ENCODE data around the gene BLCAP.
"Not testable (repeated sequence)": the region's sequence is repeated elsewhere in the genome, so short reads cannot be mapped to it uniquely, and the experiment has no call there.

The BLCAP gene

DNA sequence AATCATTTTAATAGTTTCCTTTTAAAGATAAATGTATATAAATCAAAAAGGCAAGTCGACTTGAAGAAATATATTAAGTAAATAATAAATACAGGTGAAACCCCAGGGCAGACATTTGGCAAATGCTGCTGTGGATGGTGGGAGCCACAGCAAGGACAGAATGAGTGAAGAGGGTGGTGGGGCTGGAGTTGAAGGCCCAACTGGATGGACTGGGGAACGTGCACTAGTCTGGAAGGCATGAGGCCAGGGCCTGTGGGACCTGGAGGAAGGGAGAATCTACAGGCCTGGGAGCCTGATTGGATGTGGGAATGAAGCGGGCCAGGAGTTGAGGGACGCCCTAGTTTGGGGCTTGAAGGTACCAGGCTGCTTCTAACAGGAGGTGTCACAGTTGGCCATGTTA is 30.6 kb upstream of the BLCAP start:
- DNase-seq (ENCODE audit: extremely low read depth in 1 of 2, low read depth in 1 of 2) = no peak

DNA sequence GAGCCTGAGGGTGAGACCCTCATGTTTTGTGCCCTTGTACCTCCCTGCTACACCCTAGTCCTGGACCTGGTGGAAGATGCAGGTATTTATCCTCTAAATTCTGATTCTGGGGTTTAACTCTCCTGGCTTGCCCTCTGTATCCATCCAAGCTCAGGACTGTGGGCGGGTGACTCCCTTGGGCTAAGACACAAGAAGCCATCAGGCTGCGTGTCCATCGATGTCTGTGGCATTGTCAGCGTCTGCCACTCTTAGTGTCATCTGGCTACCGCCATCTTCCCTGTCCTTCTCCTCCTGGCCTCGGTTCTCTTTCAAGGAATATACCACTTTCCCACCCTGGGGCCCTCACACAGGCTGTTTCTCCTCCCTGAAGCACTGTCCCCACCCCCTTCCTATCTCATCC is 28.9 kb upstream of the BLCAP start:
- no peak for DNase-seq (ENCODE audit: extremely low read depth in 1 of 2, low read depth in 1 of 2)

DNA sequence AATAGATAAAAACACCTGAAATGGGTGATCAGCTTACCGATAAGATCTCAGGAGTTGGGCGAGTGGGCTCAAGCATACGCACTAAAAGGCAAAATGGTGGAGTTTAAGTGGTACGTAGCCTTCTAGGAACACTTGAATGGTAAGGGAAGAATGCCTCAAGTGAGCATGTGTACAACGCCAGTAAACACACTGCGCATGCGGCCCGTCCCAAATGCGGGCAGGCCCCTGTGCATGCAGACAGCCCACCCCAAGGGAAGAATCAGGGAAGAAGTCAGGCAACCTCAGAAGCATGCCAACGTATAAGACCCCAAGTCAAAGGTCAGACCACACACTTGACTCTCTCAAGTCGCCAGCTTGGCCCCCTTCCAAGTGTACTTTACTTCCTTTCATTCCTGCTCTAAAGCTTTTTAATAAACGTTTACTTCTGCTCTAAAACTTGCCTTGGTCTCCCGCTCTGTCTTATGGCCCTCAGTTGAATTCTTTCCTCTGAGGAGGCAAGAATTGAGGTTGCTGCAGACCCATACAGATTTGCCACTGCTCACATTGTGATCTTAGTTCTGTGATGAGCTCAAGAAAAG is 27.1 kb upstream of the BLCAP start:
- not testable (repeated sequence) for DNase-seq (ENCODE audit: extremely low read depth in 1 of 2, low read depth in 1 of 2)

DNA sequence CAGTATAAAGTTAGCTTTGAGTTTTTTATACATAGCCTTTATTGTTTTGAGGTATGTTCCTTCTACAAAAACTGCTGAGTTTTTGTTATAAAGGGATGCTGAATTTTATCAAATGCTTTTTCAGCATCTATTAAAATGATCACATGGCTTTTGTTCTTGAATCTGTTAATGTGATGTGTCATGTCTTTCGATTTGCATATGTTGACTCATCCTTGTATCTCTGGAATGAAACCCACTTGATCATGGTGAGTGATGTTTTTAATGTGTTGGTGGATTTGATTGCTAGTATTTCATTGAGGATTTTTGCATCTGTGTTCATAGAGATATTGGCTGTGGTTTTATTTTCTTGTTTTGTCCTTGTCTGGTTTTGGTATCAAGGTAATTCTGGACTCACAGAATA is 24.7 kb upstream of the BLCAP start:
- DNase-seq (ENCODE audit: extremely low read depth in 1 of 2, low read depth in 1 of 2) = no peak

DNA sequence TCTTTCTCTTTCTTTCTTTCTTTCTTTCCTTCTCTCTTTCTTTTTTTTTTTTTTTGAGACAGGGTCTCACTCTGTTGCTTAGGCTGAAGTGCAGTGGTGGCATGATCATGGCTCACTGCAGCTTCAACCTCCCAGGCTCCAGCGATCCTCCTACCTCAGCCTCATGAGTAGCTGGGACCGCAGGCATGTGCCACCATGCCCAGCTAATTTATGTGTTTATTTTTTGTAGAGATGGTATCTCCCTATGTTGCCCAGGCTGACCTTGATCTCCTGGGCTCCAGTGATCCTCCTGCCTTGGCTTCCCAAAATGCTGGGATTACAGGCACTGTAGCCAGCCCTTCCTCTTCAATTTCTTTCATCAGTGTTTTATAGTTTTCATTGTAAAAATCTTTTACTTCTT is 24.0 kb upstream of the BLCAP start:
- not testable (repeated sequence) for DNase-seq (ENCODE audit: extremely low read depth in 1 of 2, low read depth in 1 of 2)

DNA sequence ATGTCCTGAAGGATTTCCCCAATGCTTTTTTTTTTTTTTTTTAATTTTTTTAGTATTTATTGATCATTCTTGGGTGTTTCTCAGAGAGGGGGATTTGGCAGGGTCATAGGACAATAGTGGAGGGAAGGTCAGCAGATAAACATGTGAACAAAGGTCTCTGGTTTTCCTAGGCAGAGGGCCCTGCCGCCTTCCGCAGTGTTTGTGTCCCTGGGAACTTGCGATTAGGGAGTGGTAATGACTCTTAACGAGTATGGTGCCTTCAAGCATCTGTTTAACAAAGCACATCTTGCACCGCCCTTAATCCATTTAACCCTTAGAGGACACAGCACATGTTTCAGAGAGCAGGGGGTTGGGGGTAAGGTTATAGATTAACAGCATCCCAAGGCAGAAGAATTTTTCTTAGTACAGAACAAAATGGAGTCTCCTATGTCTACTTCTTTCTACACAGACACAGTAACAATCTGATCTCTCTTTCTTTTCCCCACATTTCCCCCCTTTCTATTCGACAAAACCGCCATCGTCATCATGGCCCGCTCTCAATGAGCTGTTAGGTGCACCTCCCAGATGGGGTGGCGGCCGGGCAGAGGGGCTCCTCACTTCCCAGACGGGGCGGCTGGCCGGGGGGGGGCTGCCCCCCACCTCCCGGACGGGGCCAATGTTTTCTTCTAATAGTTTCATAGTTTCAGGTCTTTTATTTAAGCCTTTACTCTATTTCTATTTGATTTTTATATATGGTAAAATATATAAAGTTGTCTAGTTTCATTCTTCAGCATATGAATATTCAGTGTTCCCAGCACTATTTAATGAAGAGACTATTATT is 22.6 kb upstream of the BLCAP start:
- not testable (repeated sequence) for DNase-seq (ENCODE audit: extremely low read depth in 1 of 2, low read depth in 1 of 2)

DNA sequence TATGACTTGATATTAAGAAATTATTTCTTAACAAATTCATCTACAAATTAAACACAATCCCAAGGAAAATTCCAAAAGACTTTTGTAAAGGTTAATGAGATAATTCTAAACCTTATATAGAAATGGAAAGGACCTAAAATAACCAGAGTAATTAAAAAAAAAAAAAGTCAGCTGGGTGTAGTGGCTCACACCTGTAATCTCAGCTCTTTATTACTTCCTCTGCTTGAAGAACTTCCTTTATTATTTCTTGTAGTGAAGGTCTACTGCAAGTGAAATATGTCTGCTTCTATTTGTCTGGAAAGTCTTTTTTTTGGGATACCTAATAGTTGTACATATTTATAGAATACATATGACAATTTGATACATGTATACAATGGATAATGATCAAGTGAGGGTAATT is 20.2 kb upstream of the BLCAP start:
- no peak for DNase-seq (ENCODE audit: extremely low read depth in 1 of 2, low read depth in 1 of 2)

DNA sequence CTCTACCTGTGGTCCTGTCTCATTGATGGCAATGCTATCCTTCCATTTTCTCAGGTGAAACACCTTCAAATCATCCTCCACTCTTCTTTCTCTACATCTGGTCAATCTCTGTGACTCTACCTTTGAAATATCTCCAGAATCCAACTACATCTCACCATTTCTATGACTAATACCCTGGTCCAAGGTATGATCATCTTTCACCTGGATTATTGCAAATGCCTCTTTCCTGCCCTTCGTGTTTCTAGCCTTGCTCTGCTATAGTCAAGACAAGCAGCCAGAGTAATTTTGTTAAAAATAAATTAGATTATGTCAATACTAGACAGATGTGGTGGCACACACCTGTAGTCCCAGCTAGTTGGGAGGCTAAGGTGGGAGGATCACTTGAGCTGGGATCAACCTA is 17.8 kb upstream of the BLCAP start:
- DNase-seq (ENCODE audit: extremely low read depth in 1 of 2, low read depth in 1 of 2) = no peak

DNA sequence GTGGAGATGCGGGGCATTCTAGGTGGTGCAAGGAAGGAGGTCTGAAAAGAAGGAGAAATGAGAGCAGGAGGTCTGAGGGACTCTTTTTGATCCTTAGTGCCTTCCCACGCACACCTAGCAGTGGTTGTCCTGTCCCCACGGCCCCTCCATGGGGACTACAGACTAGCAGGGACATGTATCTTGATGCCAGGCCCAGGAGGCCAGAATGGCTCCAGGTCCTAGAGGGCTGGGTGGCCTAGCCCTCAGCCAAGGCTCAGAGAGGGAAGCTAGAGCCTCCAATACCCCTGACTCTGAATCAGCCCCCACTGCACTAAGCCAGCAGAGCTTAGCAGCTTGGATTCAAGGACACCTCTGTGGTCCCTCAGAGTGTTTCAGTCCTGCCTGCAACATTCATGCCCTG is 16.7 kb upstream of the BLCAP start:
- DNase-seq (ENCODE audit: extremely low read depth in 1 of 2, low read depth in 1 of 2) = no peak

DNA sequence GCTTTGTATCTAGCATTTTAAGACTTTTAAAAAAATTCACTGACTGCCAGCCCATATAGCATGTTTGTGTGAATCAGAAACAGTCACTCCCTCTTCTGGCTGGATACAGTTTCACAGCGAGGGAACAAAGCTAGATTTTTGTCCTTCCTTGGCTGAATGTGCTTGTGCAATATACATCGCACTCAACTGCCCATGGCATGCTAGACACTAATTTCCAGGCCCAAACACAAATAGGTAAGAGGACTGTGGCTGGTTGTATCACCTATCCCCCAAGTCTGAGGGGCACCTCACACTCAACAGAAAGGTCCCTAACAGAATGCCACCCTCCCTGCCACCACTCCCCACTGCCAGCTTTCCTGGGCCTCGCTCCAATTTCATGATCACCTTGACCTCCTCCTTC is 16.2 kb upstream of the BLCAP start:
- no peak for DNase-seq (ENCODE audit: extremely low read depth in 1 of 2, low read depth in 1 of 2)

DNA sequence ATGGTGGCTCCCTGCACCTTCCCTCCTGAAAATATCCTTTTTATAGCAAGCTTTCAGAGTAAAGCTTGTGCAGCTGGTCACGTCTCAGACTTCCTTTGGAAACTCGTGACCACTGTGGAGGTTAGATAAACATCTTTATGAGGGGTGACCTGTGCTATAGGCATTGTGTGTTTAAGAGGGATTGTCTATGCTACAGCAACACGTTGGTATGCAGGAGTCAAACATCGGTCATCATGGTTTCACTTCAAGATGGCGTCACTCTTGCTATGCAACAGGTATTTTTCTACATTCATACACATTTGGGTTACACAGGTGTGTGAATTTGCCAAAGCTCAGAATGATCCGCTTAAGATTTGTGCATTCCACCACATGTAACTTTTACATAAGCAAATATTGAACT is 14.6 kb upstream of the BLCAP start:
- no peak for DNase-seq (ENCODE audit: extremely low read depth in 1 of 2, low read depth in 1 of 2)

DNA sequence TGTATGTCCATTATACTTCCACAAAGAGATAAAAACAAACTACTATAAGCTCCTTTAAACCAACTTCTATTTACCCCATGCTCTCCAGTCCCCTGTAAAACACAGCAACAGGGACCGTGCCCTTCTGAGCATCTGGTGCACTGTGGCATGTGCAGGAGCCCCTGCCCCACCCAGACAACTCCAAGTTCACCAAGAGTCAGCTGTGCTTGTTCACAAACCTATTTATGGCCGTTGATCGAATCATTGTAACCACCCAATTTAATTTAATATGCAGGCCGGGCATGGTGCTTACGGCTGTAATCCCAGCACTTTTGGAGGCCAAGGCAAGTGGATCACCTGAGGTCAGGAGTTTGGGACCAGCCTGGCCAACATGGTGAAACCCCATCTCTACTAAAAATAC is 13.7 kb upstream of the BLCAP start:
- DNase-seq (ENCODE audit: extremely low read depth in 1 of 2, low read depth in 1 of 2) = no peak

DNA sequence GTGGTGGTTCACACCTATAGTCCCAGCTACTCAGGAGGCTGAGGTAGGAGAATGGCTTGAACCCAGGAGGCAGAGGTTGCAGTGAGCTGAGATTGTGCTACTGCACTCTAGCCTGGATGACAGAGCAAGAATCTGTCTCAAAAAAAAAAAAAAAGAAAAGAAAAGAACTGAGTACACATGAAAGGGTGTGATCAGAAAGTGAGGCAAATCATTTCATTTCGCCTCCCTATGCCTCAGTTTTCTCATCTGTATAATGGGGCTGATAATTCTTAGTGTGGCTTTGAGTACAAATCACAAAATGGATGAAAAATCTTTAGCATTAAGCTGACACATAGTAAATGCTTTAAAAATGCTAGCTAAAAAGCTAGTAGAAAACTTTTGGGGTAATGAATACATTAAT is 13.2 kb upstream of the BLCAP start:
- DNase-seq (ENCODE audit: extremely low read depth in 1 of 2, low read depth in 1 of 2) = not testable (repeated sequence)

DNA sequence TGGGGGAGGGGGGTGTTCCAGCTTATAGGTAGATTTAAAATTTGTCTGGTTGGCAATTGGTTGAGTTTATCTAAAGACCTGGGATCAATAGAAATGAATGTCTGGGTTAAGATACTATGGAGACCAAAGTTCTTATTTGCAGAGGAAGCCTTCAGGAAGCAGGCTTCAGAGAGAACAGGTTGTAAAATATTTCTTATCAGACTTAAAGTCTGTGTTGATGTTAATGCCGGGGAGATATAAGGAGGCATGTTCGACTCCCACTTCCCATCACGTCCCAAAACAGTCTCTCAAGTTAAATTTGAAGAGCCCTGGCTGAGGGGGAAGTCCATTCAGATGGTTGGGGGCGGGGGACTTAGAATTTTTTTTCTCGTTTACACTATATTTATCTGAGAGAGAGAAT is 12.3 kb upstream of the BLCAP start:
- DNase-seq (ENCODE audit: extremely low read depth in 1 of 2, low read depth in 1 of 2) = no peak

DNA sequence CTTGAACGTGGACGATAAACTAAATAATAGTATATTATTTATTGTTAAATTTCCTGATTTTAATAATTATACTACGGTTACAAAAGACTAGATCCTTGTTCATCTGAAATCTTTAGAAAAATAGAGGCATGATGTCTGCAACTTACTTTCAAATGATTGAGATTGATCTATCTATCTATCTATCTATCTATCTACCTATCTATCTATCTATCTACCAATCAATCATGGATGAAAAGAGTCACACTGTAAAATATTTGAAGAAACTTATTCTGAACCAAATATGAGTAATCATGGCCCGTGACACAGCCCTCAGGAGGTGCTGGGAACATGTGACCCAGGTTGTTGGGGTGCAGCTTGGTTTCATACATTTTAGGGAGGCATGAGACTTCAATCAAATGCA is 11.7 kb upstream of the BLCAP start:
- DNase-seq (ENCODE audit: extremely low read depth in 1 of 2, low read depth in 1 of 2) = no peak

DNA sequence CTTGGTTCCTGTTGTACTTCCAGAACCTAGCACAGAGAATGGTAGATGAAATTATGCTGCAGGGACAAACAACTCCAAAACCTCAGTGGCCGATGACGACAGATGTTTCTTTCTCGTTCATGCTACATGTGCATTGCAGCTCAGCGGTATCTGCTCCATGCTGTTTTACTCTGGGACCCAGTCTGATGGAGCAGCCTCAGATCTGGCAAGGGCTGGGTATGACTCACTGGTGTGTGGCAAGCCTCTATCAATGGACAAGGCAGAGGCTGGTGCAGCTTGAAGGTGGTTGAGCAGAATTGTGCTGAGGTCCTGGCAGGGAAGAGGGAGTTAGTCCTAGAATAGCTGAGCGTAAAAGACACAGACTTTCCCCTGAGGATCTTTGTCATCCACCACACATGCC is 10.3 kb upstream of the BLCAP start:
- DNase-seq (ENCODE audit: extremely low read depth in 1 of 2, low read depth in 1 of 2) = no peak

DNA sequence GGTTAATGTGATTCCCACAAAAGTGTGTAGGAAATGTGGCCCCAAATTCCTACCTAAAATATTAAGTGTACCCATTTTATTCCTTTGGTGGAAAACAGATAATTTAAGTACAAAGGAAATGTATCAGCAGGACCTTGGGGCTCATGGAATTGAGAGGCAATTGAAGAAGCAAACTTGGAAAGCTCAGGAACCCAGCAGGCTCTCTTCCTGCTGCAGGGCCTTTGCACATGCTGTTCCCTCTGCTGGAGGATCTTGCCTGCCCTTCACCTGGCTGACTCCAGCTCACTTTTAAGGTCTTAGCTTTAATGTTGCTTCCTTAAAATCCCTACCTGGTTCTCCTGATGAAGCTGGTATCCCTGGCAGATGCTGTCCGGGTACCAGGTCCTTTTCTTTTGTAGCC is 9.8 kb upstream of the BLCAP start:
- DNase-seq (ENCODE audit: extremely low read depth in 1 of 2, low read depth in 1 of 2) = no peak

DNA sequence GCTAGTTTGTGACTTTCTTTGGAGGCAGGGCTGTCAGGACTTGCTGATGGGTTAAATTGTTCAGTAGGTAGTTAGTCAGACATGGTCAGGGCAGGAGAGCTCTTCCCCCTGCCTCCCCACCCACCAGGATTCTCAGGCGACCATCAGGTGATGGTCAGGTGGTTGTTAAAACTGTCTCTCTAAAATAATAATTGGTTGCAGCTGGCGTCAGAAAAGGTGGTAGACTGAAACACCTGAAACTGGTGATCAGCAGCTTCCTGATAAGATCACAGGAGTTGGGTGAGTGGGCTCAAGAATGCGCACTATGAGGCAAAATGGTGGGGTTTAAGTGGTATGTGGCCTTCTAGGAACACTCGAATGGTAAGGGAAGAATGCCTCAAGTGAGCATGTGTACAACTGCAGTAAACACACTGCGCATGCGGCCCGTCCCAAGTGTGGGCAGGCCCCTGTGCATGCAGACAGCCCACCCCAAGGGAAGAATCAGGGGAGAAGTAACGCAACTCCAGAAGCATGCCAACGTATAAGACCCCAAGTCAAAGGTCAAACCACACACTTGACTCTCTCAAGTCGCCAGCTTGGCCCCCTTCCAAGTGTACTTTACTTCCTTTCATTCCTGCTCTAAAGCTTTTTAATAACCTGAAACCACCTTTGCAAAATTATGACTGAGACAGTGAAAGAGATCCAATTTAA is 7.9 kb upstream of the BLCAP start:
- DNase-seq (ENCODE audit: extremely low read depth in 1 of 2, low read depth in 1 of 2) = no peak

DNA sequence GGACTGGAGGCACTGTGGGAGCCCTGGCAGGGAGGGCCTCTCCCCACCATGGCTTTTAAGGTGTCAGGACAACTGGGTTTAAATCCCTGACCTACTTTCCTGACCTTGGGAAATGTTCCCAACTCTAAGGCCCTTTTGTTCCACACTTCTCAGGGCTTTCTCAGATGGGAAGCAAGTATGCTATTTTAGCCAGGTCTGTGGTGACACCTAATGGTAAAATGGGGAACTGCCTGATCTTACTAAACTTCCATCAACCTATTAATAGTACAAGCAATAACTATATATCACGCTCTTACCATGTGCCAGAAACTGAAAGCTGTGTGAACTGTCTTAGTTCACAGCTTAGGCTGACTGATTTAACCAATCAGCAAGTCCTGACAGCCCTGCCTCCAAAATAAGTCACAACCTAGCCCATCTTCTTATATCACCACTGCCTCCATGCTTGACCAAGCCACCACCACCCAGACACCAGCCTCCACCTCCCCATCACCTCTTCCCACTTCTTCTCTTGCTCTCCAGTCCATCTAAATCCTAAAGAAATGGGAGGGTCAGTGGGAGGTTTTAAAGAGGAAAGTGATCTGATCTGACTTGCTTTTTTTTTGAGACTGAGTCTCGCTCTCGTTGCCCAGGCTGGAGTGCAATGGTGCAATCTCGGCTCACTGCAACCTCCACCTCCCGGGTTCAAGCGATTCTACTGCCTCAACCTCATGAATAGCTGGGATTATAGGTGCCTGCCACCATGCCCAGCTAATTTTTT is 6.9 kb upstream of the BLCAP start:
- no peak for DNase-seq (ENCODE audit: extremely low read depth in 1 of 2, low read depth in 1 of 2)

DNA sequence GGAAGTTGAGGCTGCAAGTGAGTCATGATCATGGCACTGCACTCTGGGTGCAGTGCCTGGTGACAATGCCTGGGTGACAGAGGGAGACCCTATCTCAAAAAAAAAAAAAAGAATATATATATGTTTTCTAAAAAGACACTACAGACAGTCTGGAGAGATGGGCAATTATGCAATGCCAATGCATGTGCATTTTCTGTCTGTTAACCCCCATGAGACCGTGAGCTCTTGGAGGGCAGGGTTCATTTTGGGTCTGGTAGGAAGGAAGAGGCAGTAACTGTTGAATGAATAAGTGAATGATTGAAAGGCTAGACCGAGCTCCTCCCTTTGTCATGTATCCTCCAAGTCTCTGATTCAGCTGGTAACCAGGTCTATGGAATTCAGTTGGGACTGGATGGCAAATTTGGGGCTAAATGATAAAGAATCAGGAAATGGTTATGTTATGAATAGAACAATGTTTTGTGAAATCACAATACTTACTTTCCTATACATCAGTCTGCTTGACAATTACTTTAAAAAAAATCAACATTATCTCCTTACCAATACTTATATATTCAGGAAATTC is 5.6 kb upstream of the BLCAP start:
- DNase-seq (ENCODE audit: extremely low read depth in 1 of 2, low read depth in 1 of 2) = no peak

DNA sequence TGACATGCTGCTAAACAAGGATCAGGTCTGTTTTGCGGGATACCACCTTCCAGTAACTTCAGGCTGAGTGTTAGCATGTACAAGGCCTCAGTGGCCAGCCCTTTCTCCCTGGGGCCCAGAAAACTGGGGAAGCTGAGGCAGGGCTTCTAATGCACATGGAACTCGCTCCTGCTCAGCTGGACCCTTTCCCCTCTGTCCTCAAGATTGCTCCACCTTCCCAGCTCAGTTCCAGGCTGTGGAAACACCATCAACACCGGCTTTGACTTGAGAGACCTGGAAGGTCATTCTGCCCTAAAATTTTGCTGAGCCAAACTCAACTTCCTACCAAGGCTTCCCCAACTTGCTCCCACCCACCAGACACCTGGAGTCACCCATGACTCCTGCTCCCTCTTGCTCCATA is 4.2 kb upstream of the BLCAP start:
- no peak for DNase-seq (ENCODE audit: extremely low read depth in 1 of 2, low read depth in 1 of 2)

Measured in activated CD8-positive, alpha-beta memory T cell treated with anti-CD3 and anti-CD28 coated beads for 1 hour (primary cell).